GM19372 (cell line): ENCODE results near the gene LSM8.
"Not testable (repeated sequence)": the region's sequence is repeated elsewhere in the genome, so short reads cannot be mapped to it uniquely, and the experiment has no call there.

Source experiments
- ATAC-seq: cut with Tn5 transposase; IDR thresholded peaks from one replicate; pipeline ENCODE4 v1.9.1; 2021; ENCODE audit warnings: mild to moderate bottlenecking, low read depth, moderate library complexity; ENCODE audit not compliant: unreplicated experiment

Gene LSM8

GRCh38 chr7:118195837-118196474 is 12.0 kb downstream of the LSM8 start:
- ATAC-seq, result peak; percentile 79

GRCh38 chr7:118202061-118202460 is 18.1 kb downstream of the LSM8 start:
- ATAC-seq, result no peak

GRCh38 chr7:118214051-118214832 is 30.3 kb downstream of the LSM8 start:
- ATAC-seq, result peak; percentile 97

GRCh38 chr7:118214833-118215182 is 30.8 kb downstream of the LSM8 start:
- peak; percentile 1 for ATAC-seq

- ATAC-seq, result no peak
These were observed 33.3 kb downstream of the LSM8 start for GRCh38 chr7:118217210-118217619.

- ATAC-seq, result no peak
These were observed 34.6 kb downstream of the LSM8 start for GRCh38 chr7:118218413-118219156.

GRCh38 chr7:118219157-118219512 is 35.2 kb downstream of the LSM8 start:
- no peak for ATAC-seq

- ATAC-seq, result no peak
These were observed 36.6 kb downstream of the LSM8 start for GRCh38 chr7:118220583-118220982.

- no peak for ATAC-seq
These were observed 38.6 kb downstream of the LSM8 start for GRCh38 chr7:118222591-118222990.

- no peak for ATAC-seq
These were observed 40.6 kb downstream of the LSM8 start, which contains the start of gene ANKRD7 for GRCh38 chr7:118224521-118224920. TSS of gene ANKRD7 (plus strand) at chr7:118224704. CDS start at chr7:118224831, 127 bp downstream.

- no peak for ATAC-seq
These were observed 48.9 kb downstream of the LSM8 start for GRCh38 chr7:118232837-118233236.

GRCh38 chr7:118233799-118234198 is 49.8 kb downstream of the LSM8 start:
- ATAC-seq, result no peak

- no peak for ATAC-seq
These were observed 55.0 kb downstream of the LSM8 start for GRCh38 chr7:118239014-118239413.

- not testable (repeated sequence) for ATAC-seq
These were observed 56.4 kb downstream of the LSM8 start for GRCh38 chr7:118240320-118240719.
